SK-N-SH (cell line): ENCODE data around the gene SCGN. TPM values are rescaled to one million over a fixed set of nuclear protein-coding genes. Genes with fewer than 3 reads are reported as not detected.

Experiments used
- CTCF ChIA-PET: fragments of 300-600, 350-600 bp; formaldehyde crosslinking; extraction: SDS; loops from one replicate; lab custom pipeline; 2021; lab: Yijun Ruan, JAX
- POLR2A ChIA-PET: fragments of 350-600 bp; sonication (Branson Sonifier 250); formaldehyde crosslinking; extraction: SDS; loops from one replicate; lab custom pipeline; 2020; ENCODE audit warnings: antibody characterized with exemption, inconsistent platforms; lab: Yijun Ruan, JAX
- DNase-seq: peaks from one replicate; pipeline ENCODE4 v3.0.0; 2012
- H2AFZ ChIP-seq: fragments of 200-600 bp; sonication (generic); 2 replicates; pipeline ENCODE4 v1.8.1; 2016; ENCODE audit warnings: antibody characterized with exemption, mild to moderate bottlenecking, low read depth
- H3F3A ChIP-seq: fragments of 200-600 bp; sonication (generic); replicated peaks from 2 replicates; pipeline ENCODE3; 2016; ENCODE audit warnings: antibody characterized with exemption, mild to moderate bottlenecking; ENCODE audit not compliant: insufficient read depth
- H3K27ac ChIP-seq, 2 experiments: fragments of 200-500 bp in 1 of 2; fragments of 200-600 bp in 1 of 2; sonication (Bioruptor generic) in 1 of 2; sonication (generic), shearing (Covaris generic) in 1 of 2; 2 replicates each; pipeline versions ENCODE4 v1.5.1 to v1.6.1; 2014 to 2016; ENCODE audit warnings: low read depth in 2 of 2, inconsistent platforms in 1 of 2, low read length in 1 of 2, mild to moderate bottlenecking in 1 of 2, mixed read lengths in 1 of 2
- H3K27me3 ChIP-seq: fragments of 200-600 bp; sonication (generic), shearing (Covaris generic); 2 replicates; pipeline ENCODE4 v1.6.1; 2016; ENCODE audit warnings: mixed run types; ENCODE audit not compliant: insufficient read depth
- H3K36me3 ChIP-seq, 2 experiments: fragments of 200-500 bp in 1 of 2; fragments of 200-600 bp in 1 of 2; sonication (Bioruptor generic) in 1 of 2; sonication (generic) in 1 of 2; replicated peaks in 1 of 2; 2 replicates each; pipeline versions ENCODE3 to v1.5.1; 2014 to 2016; ENCODE audit warnings: low read length in 1 of 2, mild to moderate bottlenecking in 1 of 2; ENCODE audit not compliant: insufficient read depth in 2 of 2, control insufficient read depth in 1 of 2
- H3K4me1 ChIP-seq, 2 experiments: fragments of 200-500 bp in 1 of 2; fragments of 200-600 bp in 1 of 2; sonication (Bioruptor generic) in 1 of 2; sonication (generic), shearing (Covaris generic) in 1 of 2; 2 replicates each; pipeline versions ENCODE4 v1.5.1 to v1.6.1; 2014 to 2016; ENCODE audit warnings: low read depth in 1 of 2, low read length in 1 of 2, mixed run types in 1 of 2; ENCODE audit not compliant: insufficient read depth in 2 of 2, control insufficient read depth in 1 of 2
- H3K4me2 ChIP-seq: fragments of 200-600 bp; sonication (generic), shearing (Covaris generic); 2 replicates; pipeline ENCODE4 v1.6.1; 2017; ENCODE audit warnings: mixed run types
- H3K4me3 ChIP-seq, 2 experiments: fragments of 200-500 bp in 1 of 2; fragments of 200-600 bp in 1 of 2; sonication (Bioruptor generic) in 1 of 2; sonication (generic), shearing (Covaris generic) in 1 of 2; 2 replicates each; pipeline versions ENCODE4 v1.5.1 to v1.8.1; 2014 to 2016; ENCODE audit warnings: low read depth in 2 of 2, inconsistent platforms in 1 of 2, low read length in 1 of 2, mild to moderate bottlenecking in 1 of 2, mixed read lengths in 1 of 2, moderate library complexity in 1 of 2
- H3K79me2 ChIP-seq: fragments of 200-600 bp; sonication (generic); 2 replicates; pipeline ENCODE4 v1.8.1; 2017; ENCODE audit warnings: mild to moderate bottlenecking; ENCODE audit not compliant: insufficient read depth
- H3K9ac ChIP-seq: fragments of 200-600 bp; sonication (generic); 2 replicates; pipeline ENCODE4 v1.6.1; 2017; ENCODE audit warnings: mixed run types
- H3K9me2 ChIP-seq: fragments of 200-600 bp; sonication (generic); 2 replicates; pipeline ENCODE4 v1.6.1; 2017; ENCODE audit warnings: mixed run types
- H3K9me3 ChIP-seq: fragments of 200-600 bp; sonication (generic); 2 replicates; pipeline ENCODE4 v1.6.1; 2017; ENCODE audit warnings: mixed run types, mild to moderate bottlenecking, moderate library complexity
- H4K20me1 ChIP-seq: fragments of 200-600 bp; sonication (generic); 2 replicates; pipeline ENCODE4 v1.6.1; 2017; ENCODE audit warnings: mild to moderate bottlenecking, mixed run types; ENCODE audit not compliant: insufficient read depth
- CTCF ChIP-seq: fragments of 200-600 bp; sonication (generic); IDR thresholded peaks from 2 replicates; pipeline ENCODE4 v1.6.1; 2017; ENCODE audit warnings: antibody characterized with exemption, mild to moderate bottlenecking, moderate library complexity
- EZH2phosphoT487 ChIP-seq: fragments of 200-600 bp; sonication (generic); IDR thresholded peaks from 2 replicates; pipeline ENCODE4 v1.6.1; 2017; ENCODE audit warnings: low read depth, mixed run types, mild to moderate bottlenecking, antibody characterized with exemption, moderate library complexity, borderline replicate concordance
- FOSL2 ChIP-seq: IDR thresholded peaks from 2 replicates; pipeline ENCODE4 v1.4.0; 2012; ENCODE audit warnings: low read depth, mild to moderate bottlenecking, moderate library complexity, borderline replicate concordance
- FOXJ3 ChIP-seq: sonication (generic); formaldehyde crosslinking; IDR thresholded peaks from 2 replicates; pipeline ENCODE4 v1.5.1; 2020; ENCODE audit warnings: mild to moderate bottlenecking, missing genetic modification reagents
- FOXM1 ChIP-seq: IDR thresholded peaks from 2 replicates; pipeline ENCODE4 v1.4.0; 2012; ENCODE audit warnings: low read depth, mild to moderate bottlenecking
- GABPA ChIP-seq: IDR thresholded peaks from 2 replicates; pipeline ENCODE4 v1.4.0; 2012; ENCODE audit warnings: low read depth, mild to moderate bottlenecking
- MEF2A ChIP-seq: IDR thresholded peaks from 2 replicates; pipeline ENCODE4 v1.4.0; 2012; ENCODE audit warnings: low read depth, borderline replicate concordance
- MXI1 ChIP-seq: IDR thresholded peaks from 2 replicates; pipeline ENCODE4 v1.6.1; 2012; ENCODE audit warnings: mild to moderate bottlenecking, low read depth, low read length, improper control_type of control experiment
- NRF1 ChIP-seq: IDR thresholded peaks from 2 replicates; pipeline ENCODE4 v1.6.1; 2012; ENCODE audit warnings: low read depth, mild to moderate bottlenecking, low read length
- PBX3 ChIP-seq: IDR thresholded peaks from 2 replicates; pipeline ENCODE4; 2012
- REST ChIP-seq: IDR thresholded peaks from 2 replicates; pipeline ENCODE4 v1.6.1; 2012; ENCODE audit warnings: mild to moderate bottlenecking, low read depth, low read length, moderate library complexity
- SMC3 ChIP-seq: IDR thresholded peaks from 2 replicates; pipeline ENCODE4 v1.6.1; 2012; ENCODE audit warnings: low read depth, low read length, improper control_type of control experiment
- TAF1 ChIP-seq: IDR thresholded peaks from 2 replicates; pipeline ENCODE4 v1.6.1; 2012; ENCODE audit warnings: low read depth, mild to moderate bottlenecking, low read length, moderate library complexity, borderline replicate concordance
- TCF12 ChIP-seq: IDR thresholded peaks from 2 replicates; pipeline ENCODE4 v1.4.0; 2012
- TEAD4 ChIP-seq: IDR thresholded peaks from 2 replicates; pipeline ENCODE4 v1.4.0; 2012; ENCODE audit warnings: mild to moderate bottlenecking, borderline replicate concordance; ENCODE audit not compliant: insufficient read depth
- ZBTB33 ChIP-seq: IDR thresholded peaks from 2 replicates; pipeline ENCODE4 v1.4.0; 2012; ENCODE audit warnings: low read depth, borderline replicate concordance
- WGBS: methylation state at CpG from one replicate; pipeline ENCODE4 v1.1.6; 2017; ENCODE audit warnings: low lambda C conversion rate; 5-methylcytosine and 5-hydroxymethylcytosine counted together
- polyA plus RNA-seq, 3 experiments: library from polyadenylated mRNA; depleted of rRNA; stranded (reverse); fragments of >200 nt; gene quantifications; 2 replicates each; pipeline ENCODE4 v1.2.3, GENCODE V29; 2012

SCGN gene
- polyA plus RNA-seq, 1 of the 3 experiments (the other 2 are of a cell fraction): not detected

- no peaks in the 10 kb centered on the region for H3F3A ChIP-seq
- no peak overlapping the region for H3K27ac ChIP-seq
- H3K9me2 ChIP-seq: no peaks in the 10 kb centered on the region
- WGBS: 68% methylated on average over 4 of the region's 4 CpGs
- CTCF ChIA-PET: no interaction called here
- POLR2A ChIA-PET: interaction anchor here (0.7 kb wide), 1 partner anchor 13 kb away, joined by 4 read pairs; no protein-coding TSS in a partner anchor
- TF ChIP-seq TEAD4: no peak
- no peak for TF ChIP-seq REST
- no peak for TF ChIP-seq FOXJ3 (CRISPR knock-in tag)
- no peak for TF ChIP-seq PBX3
- no peak for TF ChIP-seq TAF1
- TF ChIP-seq GABPA: no peak
- no peak for TF ChIP-seq MXI1
- H3K4me2 ChIP-seq: no peak overlapping the region
- no peaks in the 10 kb centered on the region for H3K4me1 ChIP-seq
- H3K9ac ChIP-seq: no peak overlapping the region
- H3K9me3 ChIP-seq: no peaks in the 10 kb centered on the region
- H3K36me3 ChIP-seq: no peaks in the 10 kb centered on the region
- no peaks in the 10 kb centered on the region for H3K27me3 ChIP-seq
- H3K79me2 ChIP-seq: no peaks in the 10 kb centered on the region
- DNase-seq: no peak
- H2AFZ ChIP-seq: no peak overlapping the region
- no peak overlapping the region for H3K4me3 ChIP-seq
- H4K20me1 ChIP-seq: no peaks in the 10 kb centered on the region
Observed at GRCh38 chr6:25699649-25700048, 47.6 kb downstream of the SCGN start.

GRCh38 chr6:25700761-25701160 lies 48.7 kb downstream of the SCGN start:
- Histone ChIP-seq H3F3A (no peaks in the 10 kb centered on the region), H3K9me3 (no peaks in the 10 kb centered on the region), H2AFZ (no peak overlapping the region), H3K27ac (no peak overlapping the region), H3K4me3 (no peak overlapping the region), H3K79me2 (no peaks in the 10 kb centered on the region), H3K4me2 (no peak overlapping the region), H3K9me2 (no peaks in the 10 kb centered on the region), H3K27me3 (no peaks in the 10 kb centered on the region), H3K36me3 (no peaks in the 10 kb centered on the region), H3K9ac (no peak overlapping the region), H4K20me1 (no peaks in the 10 kb centered on the region), H3K4me1 (no peaks in the 10 kb centered on the region)
- DNase-seq: no peak
- CTCF ChIA-PET: interaction anchor here (1.0 to 1.2 kb wide), 2 partner anchors 12 to 423 kb away, joined by 3 read pairs; no protein-coding TSS in a partner anchor
- POLR2A ChIA-PET: no interaction called here
- TF ChIP-seq TEAD4: no peak
- TF ChIP-seq SMC3: no peak
- no peak for TF ChIP-seq TCF12
- TF ChIP-seq MXI1: no peak
- no peak for TF ChIP-seq FOSL2
- no peak for TF ChIP-seq EZH2phosphoT487
- no peak for TF ChIP-seq PBX3
- TF ChIP-seq MEF2A: no peak
- TF ChIP-seq CTCF: no peak
- no peak for TF ChIP-seq FOXM1
- TF ChIP-seq NRF1: no peak
- TF ChIP-seq ZBTB33: no peak
- TF ChIP-seq TAF1: no peak
- WGBS: 86% methylated on average over 2 of the region's 2 CpGs
